ENCODE data around the gene NMNAT2. TPM values are rescaled to one million over a fixed set of nuclear protein-coding genes. Genes with fewer than 3 reads are reported as not detected.

NMNAT2 gene
- total and polyA plus RNA-seq, 2 of the 4 experiments (the other 2 are of a cell fraction) = 0.36 to 2.4 TPM

- Histone ChIP-seq H3K23ac (ENCODE audit: low read depth, low read length) (no peak overlapping the region), H3K56ac (ENCODE audit: extremely low read depth, insufficient read depth, low read length) (no peak overlapping the region), H4K5ac (ENCODE audit: low read depth, low read length) (no peak overlapping the region), H4K91ac (ENCODE audit: insufficient read depth, low read depth, low read length) (peak overlapping the region; percentile 25; the same call in 1 of the 2 replicates), H3K14ac (replicated peaks; ENCODE audit: low read depth, low read length) (no peak overlapping the region), H3K9ac (ENCODE audit: low read depth, low read length) (no peak overlapping the region), H3K79me1 (ENCODE audit: low read depth in 1 of 2, low read length in 2 of 2) (no peaks in the 10 kb centered on the region), H2AK9ac (replicated peaks; ENCODE audit: low read depth, low read length, poor library complexity) (no peak overlapping the region), H3K27me3 (ENCODE audit: control insufficient read depth, insufficient read depth, low read length) (no peaks in the 10 kb centered on the region), H3K4me3 (ENCODE audit: insufficient read depth, low read depth, low read length) (no peak overlapping the region), H2BK15ac (ENCODE audit: low read depth, low read length) (peak overlapping the region; percentile 70; the same call in 2 of the 3 replicates), H3K9me3 (ENCODE audit: control insufficient read depth, insufficient read depth, low read length) (0 out of 2 replicates have a peak, but pooled peaks cover 2% of the 10 kb centered on the region), H3K4me1 (ENCODE audit: control insufficient read depth, insufficient read depth, low read length) (peaks cover 9% of the 10 kb centered on the region), H4K8ac (ENCODE audit: low read depth in 2 of 2, low read length in 2 of 2) (no peak overlapping the region), H3K4me2 (ENCODE audit: low read depth, low read length) (no peak overlapping the region), H3K9me1 (ENCODE audit: insufficient read depth, low read length) (peaks cover 10% of the 10 kb centered on the region; the same call in 1 of the 2 replicates), H2BK120ac (ENCODE audit: low read depth, low read length) (no peak overlapping the region), H3K27ac (ENCODE audit: insufficient read depth, low read length) (no peak overlapping the region), H2AFZ (replicated peaks; ENCODE audit: low read length, poor library complexity) (no peak overlapping the region), H3K4ac (ENCODE audit: low read depth, low read length) (no peak overlapping the region; the same call in 1 of the 2 replicates), H2BK20ac (ENCODE audit: low read depth, low read length) (peak overlapping the region; percentile 76; the same call in 1 of the 2 replicates), H2BK5ac (ENCODE audit: low read depth, low read length, poor library complexity, severe bottlenecking) (no peak overlapping the region), H2AK5ac (ENCODE audit: low read depth, low read length) (0 out of 2 replicates have a peak overlapping the region, but pooled peaks have one; percentile 70), H3K18ac (ENCODE audit: low read depth, low read length) (no peak overlapping the region), H4K20me1 (ENCODE audit: insufficient read depth, low read length) (no peaks in the 10 kb centered on the region), H3K36me3 (ENCODE audit: control insufficient read depth, insufficient read depth, low read length) (no peaks in the 10 kb centered on the region)
- ATAC-seq (ENCODE audit: low read depth) (no peak), DNase-seq (no peak)
- CTCF ChIA-PET = no interaction called here
- WGBS, 2 experiments (ENCODE audit: extremely low coverage in 2 of 2, insufficient read length in 1 of 2) = 100% methylated on average over 2 of the region's 9 CpGs; no CpG with 5 or more reads in 1 of the 2 experiments
- POLR2A ChIA-PET (ENCODE audit: unreplicated experiment) = interaction anchor here (0.5 kb wide), 1 partner anchor 16 kb away, joined by 3 read pairs; no protein-coding TSS in a partner anchor
- no peak for TF ChIP-seq RCOR1 (IDR thresholded peaks at IDR 0.05; ENCODE audit: insufficient replicate concordance, low read length)
- BruUV-seq (replicated peaks) = no TSS peak
- in situ Hi-C loops (cut with MboI; ENCODE audit: low sequenced_read_pairs) (no loop called here), intact Hi-C loops (cut with micrococcal nuclease) (no loop called here), dilution Hi-C loops (cut with HindIII; ENCODE audit: low sequenced_read_pairs, unreplicated experiment) (no loop called here)
Observed at GRCh38 chr1:183293241-183293640, 124.9 kb downstream of the NMNAT2 start.

All from IMR-90 (cell line).